GM12873 (cell line): ENCODE measurements around the gene SLC38A8.

Experiments
- TF ChIP-seq, protein P1 (sequence below): IDR thresholded peaks from 2 replicates; pipeline ENCODE4 v1.5.1; 2012; ENCODE audit warnings: low read depth, mild to moderate bottlenecking, moderate library complexity, low read length, control low read depth; ENCODE audit not compliant: insufficient read depth; ENCODE audit errors: missing control alignments

SLC38A8 gene

DNA sequence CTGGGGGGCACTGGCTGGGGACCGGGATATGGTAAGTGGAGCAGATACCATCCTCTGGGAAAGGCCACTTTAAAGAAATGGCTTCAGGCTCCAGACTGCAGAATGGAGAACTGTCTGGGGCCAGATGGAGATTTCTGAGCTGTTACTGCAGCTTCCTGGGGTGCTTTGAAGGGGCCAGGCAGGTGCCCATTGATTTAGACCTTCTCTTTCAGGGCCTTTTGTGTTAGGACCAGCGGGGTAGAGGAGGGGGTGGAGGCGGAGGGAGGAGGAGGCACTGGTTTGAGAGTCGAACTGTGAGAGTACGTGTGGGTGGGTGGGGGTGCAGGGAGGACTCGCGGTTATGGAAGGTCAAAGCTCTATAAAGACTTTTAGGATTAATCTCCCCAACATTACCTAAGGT lies 63.2 kb downstream of the SLC38A8 start:
- TF ChIP-seq, protein P1, sequence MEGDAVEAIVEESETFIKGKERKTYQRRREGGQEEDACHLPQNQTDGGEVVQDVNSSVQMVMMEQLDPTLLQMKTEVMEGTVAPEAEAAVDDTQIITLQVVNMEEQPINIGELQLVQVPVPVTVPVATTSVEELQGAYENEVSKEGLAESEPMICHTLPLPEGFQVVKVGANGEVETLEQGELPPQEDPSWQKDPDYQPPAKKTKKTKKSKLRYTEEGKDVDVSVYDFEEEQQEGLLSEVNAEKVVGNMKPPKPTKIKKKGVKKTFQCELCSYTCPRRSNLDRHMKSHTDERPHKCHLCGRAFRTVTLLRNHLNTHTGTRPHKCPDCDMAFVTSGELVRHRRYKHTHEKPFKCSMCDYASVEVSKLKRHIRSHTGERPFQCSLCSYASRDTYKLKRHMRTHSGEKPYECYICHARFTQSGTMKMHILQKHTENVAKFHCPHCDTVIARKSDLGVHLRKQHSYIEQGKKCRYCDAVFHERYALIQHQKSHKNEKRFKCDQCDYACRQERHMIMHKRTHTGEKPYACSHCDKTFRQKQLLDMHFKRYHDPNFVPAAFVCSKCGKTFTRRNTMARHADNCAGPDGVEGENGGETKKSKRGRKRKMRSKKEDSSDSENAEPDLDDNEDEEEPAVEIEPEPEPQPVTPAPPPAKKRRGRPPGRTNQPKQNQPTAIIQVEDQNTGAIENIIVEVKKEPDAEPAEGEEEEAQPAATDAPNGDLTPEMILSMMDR = no peak

DNA sequence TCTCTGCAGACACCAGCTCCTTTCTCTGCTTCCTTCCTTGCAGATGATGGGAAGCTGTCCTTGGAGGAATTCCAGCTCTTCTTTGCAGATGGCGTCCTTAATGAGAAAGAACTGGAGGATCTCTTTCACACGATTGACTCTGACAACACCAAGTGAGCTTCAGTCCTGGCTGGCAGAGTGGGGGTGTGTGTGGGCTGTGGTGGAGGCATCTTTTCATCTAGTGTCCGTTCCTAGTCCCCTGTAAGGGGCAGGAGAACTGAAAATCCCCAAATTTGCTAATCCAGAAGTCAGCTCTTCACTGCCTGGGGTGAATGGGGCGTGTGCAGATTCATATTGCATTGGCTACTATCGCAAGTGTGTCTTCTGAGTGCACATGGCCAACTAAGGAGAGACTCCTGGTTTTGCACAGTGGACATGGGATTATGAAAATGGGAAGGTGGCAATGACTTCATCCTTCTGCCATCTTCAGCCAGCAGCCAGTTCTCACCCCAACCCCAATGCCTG lies 64.1 kb downstream of the SLC38A8 start:
- TF ChIP-seq, protein P1 = no peak

DNA sequence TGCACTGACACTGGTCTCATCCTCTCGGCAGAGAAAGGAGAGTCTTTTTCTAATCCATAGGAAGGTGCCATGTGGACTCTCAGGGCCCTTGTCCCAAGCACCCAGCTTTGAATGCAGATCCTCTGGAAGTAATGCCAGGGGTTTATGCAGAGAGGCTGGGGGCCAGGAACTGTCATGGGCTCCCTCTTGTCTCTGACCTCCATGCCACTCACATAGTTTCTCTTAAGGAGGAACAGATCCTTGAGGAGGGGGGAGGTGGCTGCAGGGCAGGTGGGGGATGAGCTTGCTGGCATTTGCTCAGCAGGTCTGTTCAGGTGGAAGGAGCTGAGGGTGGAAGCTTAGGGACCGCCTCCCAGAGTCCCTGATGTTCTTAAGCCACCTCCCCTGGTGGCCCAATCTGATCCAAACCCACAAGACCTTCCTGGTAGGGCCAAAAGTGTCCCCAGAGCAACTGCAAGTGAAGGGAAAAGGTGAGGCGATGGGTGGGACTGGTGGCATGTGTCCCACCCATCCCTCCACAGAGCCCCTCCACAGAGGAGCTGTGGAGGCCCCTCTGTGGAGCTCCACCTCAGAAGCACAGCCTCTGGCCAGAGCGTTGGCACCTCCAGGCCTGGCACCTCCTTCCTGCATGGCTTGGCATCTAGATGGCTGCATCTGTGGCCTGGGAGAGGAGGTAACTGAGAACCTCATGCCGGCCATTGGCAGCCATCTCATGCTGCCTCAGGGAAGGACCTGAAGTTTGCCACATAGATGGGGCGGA lies 65.4 kb downstream of the SLC38A8 start:
- TF ChIP-seq, protein P1 = no peak

DNA sequence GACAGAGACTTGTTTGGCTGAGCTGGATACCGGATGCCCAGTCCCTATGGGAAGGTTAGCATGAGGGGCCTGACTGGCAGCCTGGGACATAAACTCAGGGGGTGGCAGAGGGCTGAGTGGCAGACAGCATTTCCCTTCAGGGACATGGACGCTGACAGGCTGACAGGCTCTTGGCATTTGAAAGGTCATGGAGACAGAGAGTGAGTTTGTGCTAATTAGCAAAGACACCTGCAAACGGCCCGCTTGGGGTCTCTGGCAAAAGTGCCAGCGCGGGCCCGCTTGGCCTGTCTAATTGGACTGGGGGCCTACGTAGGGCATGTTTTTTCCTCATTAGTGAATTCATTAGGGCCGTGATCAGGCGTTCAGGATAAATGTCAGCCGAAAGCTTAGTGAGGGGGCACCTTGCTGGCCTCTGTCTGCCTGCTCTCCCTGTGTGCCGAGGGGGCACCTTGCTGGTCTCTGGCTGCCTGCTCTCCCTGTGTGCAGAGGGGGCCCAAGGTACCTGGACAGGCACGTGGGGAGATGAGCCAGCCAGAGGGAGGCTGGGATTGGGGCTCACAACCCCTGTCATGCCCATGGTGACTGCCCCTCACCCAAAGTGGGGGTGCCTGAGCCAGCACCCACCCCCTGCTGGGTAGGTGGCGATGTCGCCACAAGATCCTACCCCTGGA lies 66.9 kb downstream of the SLC38A8 start:
- TF ChIP-seq, protein P1 = no peak

DNA sequence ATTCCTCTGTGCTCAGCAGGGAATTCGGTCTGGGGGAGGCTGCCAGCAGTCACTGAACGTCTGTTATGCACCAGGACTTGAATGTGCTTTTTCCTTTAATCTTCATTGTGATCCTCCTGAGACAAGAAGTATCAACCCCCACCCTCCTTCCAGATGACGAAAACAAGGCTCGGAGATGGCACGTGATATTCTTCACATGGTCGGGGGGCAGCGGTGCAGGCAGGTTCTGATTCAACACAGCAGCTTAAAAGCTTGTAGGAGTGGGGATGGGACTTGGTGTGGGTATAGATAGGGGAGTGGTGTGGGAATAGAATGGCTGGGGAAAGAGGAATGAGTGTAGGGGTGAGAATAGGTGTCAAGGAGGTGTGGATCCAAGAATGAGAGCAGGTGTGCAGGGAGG lies 68.1 kb downstream of the SLC38A8 start:
- TF ChIP-seq, protein P1 = no peak

DNA sequence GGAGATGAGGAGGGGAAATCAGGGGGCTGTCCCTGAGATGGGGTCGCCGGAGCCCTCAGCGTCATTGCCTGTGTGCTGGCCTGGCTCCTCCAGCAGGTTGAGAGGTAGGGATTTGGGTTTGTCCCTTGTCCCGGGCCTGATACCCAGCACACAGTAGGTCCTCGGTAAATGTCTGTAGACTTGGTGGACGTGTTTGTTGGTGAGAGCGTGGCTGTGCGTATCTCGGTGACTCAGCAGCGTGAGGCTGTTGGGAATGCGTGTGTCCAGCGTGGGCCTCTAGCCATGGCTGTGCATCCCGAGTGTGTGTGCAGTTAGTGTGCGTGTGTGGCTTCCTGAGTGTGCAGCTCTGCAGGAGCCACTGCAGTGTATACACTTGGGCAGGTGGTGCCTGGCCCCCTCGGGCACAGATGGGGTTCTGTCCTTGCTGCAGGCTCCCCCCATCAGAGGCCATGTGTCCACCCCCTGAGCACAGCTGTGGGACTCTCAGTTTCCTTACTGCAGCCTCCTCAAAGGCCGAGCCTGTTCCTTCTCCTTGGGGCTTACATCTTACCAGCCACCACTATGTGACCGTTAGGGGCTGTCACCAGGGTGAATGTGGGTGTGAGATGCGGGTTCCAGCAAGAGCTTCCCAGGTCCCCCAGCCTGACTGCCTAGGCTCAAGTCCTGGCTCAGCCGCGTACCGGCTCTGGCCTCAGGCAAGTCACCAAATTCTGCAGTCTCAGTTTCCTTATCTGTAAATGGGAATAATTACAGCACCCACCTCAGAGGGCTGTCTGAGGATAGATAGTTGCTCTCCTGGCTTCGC lies 68.8 kb downstream of the SLC38A8 start:
- TF ChIP-seq, protein P1 = no peak

DNA sequence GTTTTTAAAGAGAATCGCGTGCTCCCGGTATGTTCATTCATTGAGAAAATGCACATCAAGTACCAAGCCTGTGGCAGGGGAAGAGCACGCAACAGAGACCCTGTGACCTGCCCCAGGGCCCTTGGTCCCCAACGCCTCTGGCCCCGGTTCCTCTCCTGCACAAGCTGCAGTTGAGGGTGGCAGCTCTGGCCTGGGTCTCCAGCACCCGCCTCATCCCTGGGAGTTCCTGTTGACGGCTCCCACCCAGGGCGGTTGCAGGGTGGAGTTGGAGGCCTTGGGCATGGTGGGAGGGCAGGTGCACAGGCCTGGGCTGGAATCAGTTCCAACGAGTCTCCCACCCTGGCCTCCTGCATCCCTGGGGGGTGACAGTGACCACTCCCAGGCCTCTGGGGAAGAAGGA lies 69.5 kb downstream of the SLC38A8 start:
- TF ChIP-seq, protein P1 = no peak
